K562 (cell line): ENCODE measurements around the gene GFRA4. TPM values are rescaled to one million over a fixed set of nuclear protein-coding genes. Genes with fewer than 3 reads are reported as not detected.

Source experiments
- ATAC-seq: fragments of 200-7000 bp; cut with Tn5 transposase; 3 replicates; pipeline ENCODE4 v1.9.1; 2020; ENCODE audit warnings: moderate library complexity
- BruUV-seq: library from RNA; stranded (reverse); fragments of 400-500 nt; replicated peaks from 2 replicates; lab custom pipeline; 2021; lab: Mats Ljungman, UMichigan
- CTCF ChIA-PET: fragments of 300-600 bp; formaldehyde crosslinking; extraction: SDS; loops from one replicate; lab custom pipeline; 2021; ENCODE audit warnings: low intra/inter-chr PET ratio; lab: Yijun Ruan, JAX
- POLR2A ChIA-PET: fragments of 300-600, 350-650 bp; sonication (Branson Sonifier 250); formaldehyde crosslinking; extraction: SDS; loops from one replicate; lab custom pipeline; 2021; ENCODE audit warnings: antibody characterized with exemption, inconsistent platforms; lab: Yijun Ruan, JAX
- DNase-seq, 4 experiments: peaks; one replicate each; pipeline versions ENCODE4 v3.0.0 to v3.0.0-alpha.2; 2011 to 2018; ENCODE audit warnings: low spot score in 3 of 4, mixed read lengths in 3 of 4; ENCODE audit errors: extremely low read depth in 1 of 4
- FAIRE-seq: peaks from 2 replicates; lab custom pipeline; 2011; peaks lifted over from hg19 to GRCh38; lab: Jason Lieb, UNC
- H2AFZ ChIP-seq: 2 replicates; pipeline ENCODE4 v1.6.0; 2011; ENCODE audit warnings: low read depth, low read length, control low read depth, inconsistent platforms
- H3K27ac ChIP-seq: fragments of 200-600 bp; 3 replicates; pipeline ENCODE4 v1.8.0; 2011; ENCODE audit warnings: low read depth, mild to moderate bottlenecking, control low read depth, inconsistent platforms, low read length, moderate library complexity, mixed read lengths; ENCODE audit errors: extremely low read depth
- H3K27me3 ChIP-seq, 2 experiments: fragments of 300-600 bp in 1 of 2; 2 replicates in 1 of 2; 3 replicates in 1 of 2; pipeline versions ENCODE4 v1.6.0 to v1.8.0; 2011; ENCODE audit warnings: inconsistent platforms in 2 of 2, low read length in 2 of 2, mild to moderate bottlenecking in 1 of 2, mixed read lengths in 1 of 2, moderate library complexity in 1 of 2; ENCODE audit not compliant: control insufficient read depth in 2 of 2, insufficient read depth in 2 of 2
- H3K36me3 ChIP-seq: fragments of 300-600 bp; 3 replicates; pipeline ENCODE4 v1.8.0; 2011; ENCODE audit warnings: mild to moderate bottlenecking, low read length, inconsistent platforms; ENCODE audit not compliant: control insufficient read depth, insufficient read depth
- H3K4me1 ChIP-seq, 2 experiments: fragments of 200-600 bp in 1 of 2; replicated peaks in 1 of 2; 2 replicates in 1 of 2; 3 replicates in 1 of 2; pipeline versions ENCODE4 v1.5.1 to v1.8.0; 2011; ENCODE audit warnings: inconsistent platforms in 2 of 2, low read length in 2 of 2, mild to moderate bottlenecking in 1 of 2, mixed read lengths in 1 of 2, moderate library complexity in 1 of 2; ENCODE audit not compliant: control insufficient read depth in 2 of 2, insufficient read depth in 2 of 2
- H3K4me2 ChIP-seq: 2 replicates; pipeline ENCODE4 v1.6.1; 2011; ENCODE audit warnings: low read length, control low read depth, inconsistent platforms, mixed read lengths; ENCODE audit not compliant: insufficient read depth
- H3K4me3 ChIP-seq: fragments of 200-600 bp; sonication (generic), shearing (Covaris generic); 2 replicates; pipeline ENCODE4 v1.5.1; 2016; ENCODE audit warnings: control low read depth, inconsistent platforms
- H3K79me2 ChIP-seq: fragments of 200-600 bp; 3 replicates; pipeline ENCODE4 v1.8.0; 2011; ENCODE audit warnings: low read length, inconsistent platforms; ENCODE audit not compliant: control insufficient read depth, insufficient read depth
- H3K9ac ChIP-seq, 2 experiments: 2 replicates each; pipeline versions ENCODE4 v1.6.0 to v1.6.1; 2011; ENCODE audit warnings: low read depth in 2 of 2, low read length in 2 of 2, control low read depth in 1 of 2, inconsistent platforms in 1 of 2, mild to moderate bottlenecking in 1 of 2, mixed read lengths in 1 of 2; ENCODE audit not compliant: insufficient read depth in 1 of 2
- H3K9me1 ChIP-seq: one replicate; pipeline ENCODE4 v1.6.0; 2011; ENCODE audit warnings: inconsistent platforms, mild to moderate bottlenecking, low read length, moderate library complexity; ENCODE audit not compliant: control insufficient read depth, insufficient read depth
- H3K9me3 ChIP-seq: replicated peaks from 2 replicates; pipeline ENCODE4 v1.5.1; 2011; ENCODE audit warnings: low read depth, low read length, inconsistent platforms; ENCODE audit not compliant: control insufficient read depth, insufficient read depth
- H4K20me1 ChIP-seq: replicated peaks from 2 replicates; pipeline ENCODE4 v1.6.1; 2011; ENCODE audit warnings: low read length, inconsistent platforms, mixed read lengths; ENCODE audit not compliant: control insufficient read depth, insufficient read depth
- ARHGAP35 ChIP-seq: fragments of 450-650 bp; IDR thresholded peaks from 2 replicates; pipeline ENCODE4 v1.6.1; 2018; ENCODE audit not compliant: partially characterized antibody
- KDM4B ChIP-seq, 2 experiments: fragments of 450-650 bp in 1 of 2; sonication (generic) in 1 of 2; IDR thresholded peaks; 2 replicates each; pipeline ENCODE4 v1.6.1; 2016 to 2017; ENCODE audit warnings: borderline replicate concordance in 2 of 2, antibody characterized with exemption in 1 of 2, low read depth in 1 of 2, mild to moderate bottlenecking in 1 of 2
- NEUROD1 ChIP-seq: fragments of 150-350 bp; IDR thresholded peaks from 2 replicates; pipeline ENCODE4 v1.6.1; 2014; ENCODE audit warnings: borderline replicate concordance, low read length, low read depth; ENCODE audit not compliant: partially characterized antibody
- RERE ChIP-seq: sonication (generic); formaldehyde crosslinking; IDR thresholded peaks from 2 replicates; pipeline ENCODE4 v1.8.0; 2023; ENCODE audit warnings: missing genetic modification reagents, mild to moderate bottlenecking, borderline replicate concordance
- SMAD1 ChIP-seq: fragments of 150-350 bp; IDR thresholded peaks from 2 replicates; pipeline ENCODE4 v1.6.1; 2014; ENCODE audit warnings: low read length, low read depth; ENCODE audit not compliant: partially characterized antibody
- TOE1 ChIP-seq, 2 experiments: fragments of 450-650 bp in 1 of 2; sonication (generic) in 1 of 2; formaldehyde crosslinking in 1 of 2; IDR thresholded peaks; 2 replicates each; pipeline versions ENCODE4 v1.7.1 to v1.8.0; 2016 to 2022; ENCODE audit warnings: borderline replicate concordance in 2 of 2, mild to moderate bottlenecking in 2 of 2, antibody characterized with exemption in 1 of 2, inconsistent platforms in 1 of 2, low read depth in 1 of 2, missing genetic modification reagents in 1 of 2, moderate library complexity in 1 of 2
- TSC22D4 ChIP-seq: fragments of 450-650 bp; IDR thresholded peaks from 2 replicates; pipeline ENCODE4 v1.6.1; 2016; ENCODE audit warnings: missing genetic modification characterization, missing biosample characterization, control low read depth
- WGBS: fragments of 100-300 bp; shearing (Covaris generic); methylation state at CpG from one replicate; pipeline ENCODE4 v1.1.6; 2016; ENCODE audit warnings: low coverage, mixed read lengths; ENCODE audit not compliant: insufficient coverage; ENCODE audit errors: missing lambda C conversion rate; 5-methylcytosine and 5-hydroxymethylcytosine counted together
- in situ Hi-C: fragments of 300-500 bp; cut with MboI; formaldehyde crosslinking; loops from 4 replicates; pipeline ENCODE4 v1.15.0; 2018; ENCODE audit warnings: inconsistent platforms, mixed read lengths
- intact Hi-C: fragments of 100-400 bp; cut with micrococcal nuclease; formaldehyde crosslinking; loops from 2 replicates; pipeline ENCODE4 v1.14.2; 2022
- polyA plus RNA-seq, 8 experiments: library from polyadenylated mRNA; depleted of rRNA in 4 of 8; stranded (reverse) in 5 of 8; unstranded in 3 of 8; fragments of >200 nt; fragmentation: Nextera tagmentation in 2 of 8; fragmentation: Illumina TruSeq in 1 of 8; extraction: Ambion mirVana in 2 of 8; extraction: Trizol in 1 of 8; gene quantifications; 2 replicates each; pipeline versions ENCODE4 v1.2.1 to v1.2.3, GENCODE V29; 2011 to 2014; ENCODE audit warnings: inconsistent platforms in 1 of 8, missing spikeins in 1 of 8
- total RNA-seq, 7 experiments: library from RNA; depleted of rRNA in 6 of 7; stranded (reverse); fragments of >200 nt in 6 of 7; fragmentation: Illumina TruSeq in 2 of 7; extraction: Trizol in 2 of 7; gene quantifications; 2 replicates each; pipeline versions ENCODE4 v1.2.1 to v1.2.3, GENCODE V29; 2011 to 2021; ENCODE audit warnings: low replicate concordance in 1 of 7
- TF ChIP-seq, protein P1 (sequence below): fragments of 450-650 bp; IDR thresholded peaks from 2 replicates; pipeline ENCODE4 v1.6.1; 2018; ENCODE audit warnings: mild to moderate bottlenecking, low read depth; ENCODE audit not compliant: partially characterized antibody

GFRA4 gene
- total and polyA plus RNA-seq, 9 of the 15 experiments (the other 6 are each of a cell fraction or from before 2014, with no cell fraction given): not detected

- Histone ChIP-seq H3K9me3 (no peaks in the 10 kb centered on the region), H4K20me1 (no peaks in the 10 kb centered on the region), H3K27me3 (no peaks in the 10 kb centered on the region), H2AFZ (no peak overlapping the region), H3K36me3 (no peaks in the 10 kb centered on the region), H3K27ac (no peak overlapping the region), H3K9ac (no peak overlapping the region), H3K79me2 (no peaks in the 10 kb centered on the region), H3K4me1 (no peaks in the 10 kb centered on the region), H3K9me1 (no peaks in the 10 kb centered on the region), H3K4me3 (no peak overlapping the region), H3K4me2 (no peak overlapping the region)
- ATAC-seq (no peak), FAIRE-seq (no peak), DNase-seq (no peak)
- WGBS: 65% methylated on average over 4 of the region's 4 CpGs
- ChIA-PET CTCF (no interaction called here), POLR2A (no interaction called here)
- TF ChIP-seq, protein P1, sequence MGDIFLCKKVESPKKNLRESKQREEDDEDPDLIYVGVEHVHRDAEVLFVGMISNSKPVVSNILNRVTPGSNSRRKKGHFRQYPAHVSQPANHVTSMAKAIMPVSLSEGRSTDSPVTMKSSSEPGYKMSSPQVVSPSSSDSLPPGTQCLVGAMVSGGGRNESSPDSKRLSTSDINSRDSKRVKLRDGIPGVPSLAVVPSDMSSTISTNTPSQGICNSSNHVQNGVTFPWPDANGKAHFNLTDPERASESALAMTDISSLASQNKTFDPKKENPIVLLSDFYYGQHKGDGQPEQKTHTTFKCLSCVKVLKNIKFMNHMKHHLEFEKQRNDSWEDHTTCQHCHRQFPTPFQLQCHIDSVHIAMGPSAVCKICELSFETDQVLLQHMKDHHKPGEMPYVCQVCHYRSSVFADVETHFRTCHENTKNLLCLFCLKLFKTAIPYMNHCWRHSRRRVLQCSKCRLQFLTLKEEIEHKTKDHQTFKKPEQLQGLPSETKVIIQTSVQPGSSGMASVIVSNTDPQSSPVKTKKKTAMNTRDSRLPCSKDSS: no peak
- no peak for TF ChIP-seq SMAD1
- TF ChIP-seq KDM4B (IDR thresholded peaks at IDR 0.05; ENCODE audit: borderline replicate concordance in 2 of 2, low read depth in 1 of 2): no peak
- TF ChIP-seq RERE (CRISPR knock-in tag): no peak
- TF ChIP-seq TSC22D4: no peak
- no peak for TF ChIP-seq NEUROD1
- no peak for TF ChIP-seq ARHGAP35
- no peak for TF ChIP-seq TOE1 (IDR thresholded peaks at IDR 0.05; ENCODE audit: borderline replicate concordance)
- no peak for TF ChIP-seq TOE1 (CRISPR knock-in tag; IDR thresholded peaks at IDR 0.05; ENCODE audit: borderline replicate concordance, low read depth)
- in situ Hi-C loops (no loop called here), intact Hi-C loops (loop anchor here (10.0 kb wide), 1 partner anchor 58 kb away; no protein-coding TSS in a partner anchor)
- BruUV-seq: no TSS peak
Observed at GRCh38 chr20:3622406-3622805, 40.8 kb downstream of the GFRA4 start.
